K562 (cell line): Measurements from ENCODE around the gene PYY. TPM values are rescaled to one million over a fixed set of nuclear protein-coding genes. Genes with fewer than 3 reads are reported as not detected.

Experiments
- ATAC-seq: fragments of 200-7000 bp; cut with Tn5 transposase; 3 replicates; pipeline ENCODE4 v1.9.1; 2020; ENCODE audit warnings: moderate library complexity
- BruUV-seq: library from RNA; stranded (reverse); fragments of 400-500 nt; replicated peaks from 2 replicates; lab custom pipeline; 2021; lab: Mats Ljungman, UMichigan
- CTCF ChIA-PET: fragments of 300-600 bp; formaldehyde crosslinking; extraction: SDS; loops from one replicate; lab custom pipeline; 2021; ENCODE audit warnings: low intra/inter-chr PET ratio; lab: Yijun Ruan, JAX
- POLR2A ChIA-PET: fragments of 300-600, 350-650 bp; sonication (Branson Sonifier 250); formaldehyde crosslinking; extraction: SDS; loops from one replicate; lab custom pipeline; 2021; ENCODE audit warnings: antibody characterized with exemption, inconsistent platforms; lab: Yijun Ruan, JAX
- DNase-seq, 4 experiments: peaks; one replicate each; pipeline versions ENCODE4 v3.0.0 to v3.0.0-alpha.2; 2011 to 2018; ENCODE audit warnings: low spot score in 3 of 4, mixed read lengths in 3 of 4; ENCODE audit errors: extremely low read depth in 1 of 4
- FAIRE-seq: peaks from 2 replicates; lab custom pipeline; 2011; peaks lifted over from hg19 to GRCh38; lab: Jason Lieb, UNC
- H2AFZ ChIP-seq: 2 replicates; pipeline ENCODE4 v1.6.0; 2011; ENCODE audit warnings: low read depth, low read length, control low read depth, inconsistent platforms
- H3K27ac ChIP-seq: fragments of 200-600 bp; 3 replicates; pipeline ENCODE4 v1.8.0; 2011; ENCODE audit warnings: low read depth, mild to moderate bottlenecking, control low read depth, inconsistent platforms, low read length, moderate library complexity, mixed read lengths; ENCODE audit errors: extremely low read depth
- H3K27me3 ChIP-seq, 2 experiments: fragments of 300-600 bp in 1 of 2; 2 replicates in 1 of 2; 3 replicates in 1 of 2; pipeline versions ENCODE4 v1.6.0 to v1.8.0; 2011; ENCODE audit warnings: inconsistent platforms in 2 of 2, low read length in 2 of 2, mild to moderate bottlenecking in 1 of 2, mixed read lengths in 1 of 2, moderate library complexity in 1 of 2; ENCODE audit not compliant: control insufficient read depth in 2 of 2, insufficient read depth in 2 of 2
- H3K36me3 ChIP-seq: fragments of 300-600 bp; 3 replicates; pipeline ENCODE4 v1.8.0; 2011; ENCODE audit warnings: mild to moderate bottlenecking, low read length, inconsistent platforms; ENCODE audit not compliant: control insufficient read depth, insufficient read depth
- H3K4me1 ChIP-seq, 2 experiments: fragments of 200-600 bp in 1 of 2; replicated peaks in 1 of 2; 2 replicates in 1 of 2; 3 replicates in 1 of 2; pipeline versions ENCODE4 v1.5.1 to v1.8.0; 2011; ENCODE audit warnings: inconsistent platforms in 2 of 2, low read length in 2 of 2, mild to moderate bottlenecking in 1 of 2, mixed read lengths in 1 of 2, moderate library complexity in 1 of 2; ENCODE audit not compliant: control insufficient read depth in 2 of 2, insufficient read depth in 2 of 2
- H3K4me2 ChIP-seq: 2 replicates; pipeline ENCODE4 v1.6.1; 2011; ENCODE audit warnings: low read length, control low read depth, inconsistent platforms, mixed read lengths; ENCODE audit not compliant: insufficient read depth
- H3K4me3 ChIP-seq: fragments of 200-600 bp; sonication (generic), shearing (Covaris generic); 2 replicates; pipeline ENCODE4 v1.5.1; 2016; ENCODE audit warnings: control low read depth, inconsistent platforms
- H3K79me2 ChIP-seq: fragments of 200-600 bp; 3 replicates; pipeline ENCODE4 v1.8.0; 2011; ENCODE audit warnings: low read length, inconsistent platforms; ENCODE audit not compliant: control insufficient read depth, insufficient read depth
- H3K9ac ChIP-seq, 2 experiments: 2 replicates each; pipeline versions ENCODE4 v1.6.0 to v1.6.1; 2011; ENCODE audit warnings: low read depth in 2 of 2, low read length in 2 of 2, control low read depth in 1 of 2, inconsistent platforms in 1 of 2, mild to moderate bottlenecking in 1 of 2, mixed read lengths in 1 of 2; ENCODE audit not compliant: insufficient read depth in 1 of 2
- H3K9me1 ChIP-seq: one replicate; pipeline ENCODE4 v1.6.0; 2011; ENCODE audit warnings: inconsistent platforms, mild to moderate bottlenecking, low read length, moderate library complexity; ENCODE audit not compliant: control insufficient read depth, insufficient read depth
- H3K9me3 ChIP-seq: replicated peaks from 2 replicates; pipeline ENCODE4 v1.5.1; 2011; ENCODE audit warnings: low read depth, low read length, inconsistent platforms; ENCODE audit not compliant: control insufficient read depth, insufficient read depth
- H4K20me1 ChIP-seq: replicated peaks from 2 replicates; pipeline ENCODE4 v1.6.1; 2011; ENCODE audit warnings: low read length, inconsistent platforms, mixed read lengths; ENCODE audit not compliant: control insufficient read depth, insufficient read depth
- DLX4 ChIP-seq: fragments of 250-450 bp; sonication (Bioruptor Pico); IDR thresholded peaks from 2 replicates; pipeline ENCODE4 v1.6.1; 2021; ENCODE audit warnings: mild to moderate bottlenecking
- HNRNPL ChIP-seq: fragments of 200-400 bp; formaldehyde crosslinking; IDR thresholded peaks from 2 replicates; pipeline ENCODE4 v1.6.1; 2017; ENCODE audit warnings: low read depth, mild to moderate bottlenecking, low read length
- HNRNPUL1 ChIP-seq: fragments of 200-400 bp; formaldehyde crosslinking; IDR thresholded peaks from 2 replicates; pipeline ENCODE4 v1.6.1; 2017; ENCODE audit warnings: low read length
- KLF1 ChIP-seq: fragments of 450-650 bp; IDR thresholded peaks from 2 replicates; pipeline ENCODE4 v1.6.1; 2016; ENCODE audit warnings: missing genetic modification characterization, missing compliant biosample characterization
- KLF6 ChIP-seq: fragments of 250-450 bp; sonication (Bioruptor Pico); IDR thresholded peaks from 2 replicates; pipeline ENCODE4 v1.4.0; 2020; ENCODE audit warnings: mild to moderate bottlenecking, moderate library complexity, borderline replicate concordance
- MTF1 ChIP-seq: fragments of 250-450 bp; sonication (Bioruptor Pico); IDR thresholded peaks from 2 replicates; pipeline ENCODE4 v1.9.0; 2021; ENCODE audit warnings: moderate library complexity, mild to moderate bottlenecking, inconsistent platforms, borderline replicate concordance
- SMARCC2 ChIP-seq: fragments of 450-650 bp; IDR thresholded peaks from 2 replicates; pipeline ENCODE4 v1.6.1; 2017; ENCODE audit warnings: antibody characterized with exemption, moderate library complexity, mild to moderate bottlenecking, low read depth
- TRIM28 ChIP-seq: fragments of 450-650 bp; IDR thresholded peaks from 2 replicates; pipeline ENCODE4 v1.6.1; 2017
- ZNF764 ChIP-seq: fragments of 250-450 bp; sonication (Bioruptor Pico); IDR thresholded peaks from 2 replicates; pipeline ENCODE4 v1.4.0; 2020; ENCODE audit warnings: low read depth, mild to moderate bottlenecking, moderate library complexity
- ZNF778 ChIP-seq: fragments of 450-650 bp; formaldehyde crosslinking; IDR thresholded peaks from 2 replicates; pipeline ENCODE4 v1.4.0; 2020; ENCODE audit warnings: mild to moderate bottlenecking, moderate library complexity
- ZSCAN32 ChIP-seq: fragments of 450-650 bp; formaldehyde crosslinking; IDR thresholded peaks from 2 replicates; pipeline ENCODE4 v1.4.0; 2020; ENCODE audit warnings: mild to moderate bottlenecking, moderate library complexity
- WGBS: fragments of 100-300 bp; shearing (Covaris generic); methylation state at CpG from one replicate; pipeline ENCODE4 v1.1.6; 2016; ENCODE audit warnings: low coverage, mixed read lengths; ENCODE audit not compliant: insufficient coverage; ENCODE audit errors: missing lambda C conversion rate; 5-methylcytosine and 5-hydroxymethylcytosine counted together
- in situ Hi-C: fragments of 300-500 bp; cut with MboI; formaldehyde crosslinking; loops from 4 replicates; pipeline ENCODE4 v1.15.0; 2018; ENCODE audit warnings: inconsistent platforms, mixed read lengths
- intact Hi-C: fragments of 100-400 bp; cut with micrococcal nuclease; formaldehyde crosslinking; loops from 2 replicates; pipeline ENCODE4 v1.14.2; 2022
- polyA plus RNA-seq, 8 experiments: library from polyadenylated mRNA; depleted of rRNA in 4 of 8; stranded (reverse) in 5 of 8; unstranded in 3 of 8; fragments of >200 nt; fragmentation: Nextera tagmentation in 2 of 8; fragmentation: Illumina TruSeq in 1 of 8; extraction: Ambion mirVana in 2 of 8; extraction: Trizol in 1 of 8; gene quantifications; 2 replicates each; pipeline versions ENCODE4 v1.2.1 to v1.2.3, GENCODE V29; 2011 to 2014; ENCODE audit warnings: inconsistent platforms in 1 of 8, missing spikeins in 1 of 8
- total RNA-seq, 7 experiments: library from RNA; depleted of rRNA in 6 of 7; stranded (reverse); fragments of >200 nt in 6 of 7; fragmentation: Illumina TruSeq in 2 of 7; extraction: Trizol in 2 of 7; gene quantifications; 2 replicates each; pipeline versions ENCODE4 v1.2.1 to v1.2.3, GENCODE V29; 2011 to 2021; ENCODE audit warnings: low replicate concordance in 1 of 7
- TF ChIP-seq, protein P1 (sequence below), 2 experiments: fragments of 450-650 bp; IDR thresholded peaks; 2 replicates each; pipeline ENCODE4 v1.6.1; 2016; ENCODE audit warnings: mild to moderate bottlenecking in 2 of 2, borderline replicate concordance in 1 of 2, low read depth in 1 of 2, moderate library complexity in 1 of 2

Gene PYY
- total and polyA plus RNA-seq, 9 of the 15 experiments (the other 6 are each of a cell fraction or from before 2014, with no cell fraction given) = not detected

- H3K9me1 ChIP-seq = no peaks in the 10 kb centered on the region
- H3K27me3 ChIP-seq = peaks cover 24 to 48% of the 10 kb centered on the region in 2 experiments
- no peaks in the 10 kb centered on the region for H3K36me3 ChIP-seq
- no peaks in the 10 kb centered on the region for H4K20me1 ChIP-seq
- in situ Hi-C loops (loop anchor here (25.0 kb wide), 1 partner anchor 406 kb away; the partner anchor contains the start of gene GRN), intact Hi-C loops (no loop called here)
- ATAC-seq (no peak), DNase-seq (no peak), FAIRE-seq (no peak)
- WGBS = 5% methylated on average over 5 of the region's 5 CpGs
- ChIA-PET POLR2A (interaction anchor here (0.6 to 1.0 kb wide), 2 partner anchors 51 to 84 kb away, joined by 3 read pairs; partner anchors contain the start of gene TMEM101), CTCF (no interaction called here)
- H2AFZ ChIP-seq = no peak overlapping the region
- H3K9me3 ChIP-seq = no peaks in the 10 kb centered on the region
- no peak overlapping the region for H3K27ac ChIP-seq
- H3K4me2 ChIP-seq = no peak overlapping the region
- no TSS peak for BruUV-seq
- H3K4me3 ChIP-seq = no peak overlapping the region
- peaks cover 0 to 5% of the 10 kb centered on the region in 2 experiments; a peak in 3 of 5 replicates for H3K4me1 ChIP-seq
- no peak overlapping the region for H3K9ac ChIP-seq
- H3K79me2 ChIP-seq = no peaks in the 10 kb centered on the region
- TF ChIP-seq HNRNPL (no peak), SMARCC2 (no peak), DLX4 (CRISPR knock-in tag) (no peak), ZNF778 (CRISPR knock-in tag) (no peak), ZSCAN32 (no peak), HNRNPUL1 (no peak), KLF1 (tag) (no peak), MTF1 (no peak), ZNF764 (CRISPR knock-in tag) (no peak), TRIM28 (no peak), KLF6 (CRISPR knock-in tag) (no peak)
- TF ChIP-seq, protein P1, sequence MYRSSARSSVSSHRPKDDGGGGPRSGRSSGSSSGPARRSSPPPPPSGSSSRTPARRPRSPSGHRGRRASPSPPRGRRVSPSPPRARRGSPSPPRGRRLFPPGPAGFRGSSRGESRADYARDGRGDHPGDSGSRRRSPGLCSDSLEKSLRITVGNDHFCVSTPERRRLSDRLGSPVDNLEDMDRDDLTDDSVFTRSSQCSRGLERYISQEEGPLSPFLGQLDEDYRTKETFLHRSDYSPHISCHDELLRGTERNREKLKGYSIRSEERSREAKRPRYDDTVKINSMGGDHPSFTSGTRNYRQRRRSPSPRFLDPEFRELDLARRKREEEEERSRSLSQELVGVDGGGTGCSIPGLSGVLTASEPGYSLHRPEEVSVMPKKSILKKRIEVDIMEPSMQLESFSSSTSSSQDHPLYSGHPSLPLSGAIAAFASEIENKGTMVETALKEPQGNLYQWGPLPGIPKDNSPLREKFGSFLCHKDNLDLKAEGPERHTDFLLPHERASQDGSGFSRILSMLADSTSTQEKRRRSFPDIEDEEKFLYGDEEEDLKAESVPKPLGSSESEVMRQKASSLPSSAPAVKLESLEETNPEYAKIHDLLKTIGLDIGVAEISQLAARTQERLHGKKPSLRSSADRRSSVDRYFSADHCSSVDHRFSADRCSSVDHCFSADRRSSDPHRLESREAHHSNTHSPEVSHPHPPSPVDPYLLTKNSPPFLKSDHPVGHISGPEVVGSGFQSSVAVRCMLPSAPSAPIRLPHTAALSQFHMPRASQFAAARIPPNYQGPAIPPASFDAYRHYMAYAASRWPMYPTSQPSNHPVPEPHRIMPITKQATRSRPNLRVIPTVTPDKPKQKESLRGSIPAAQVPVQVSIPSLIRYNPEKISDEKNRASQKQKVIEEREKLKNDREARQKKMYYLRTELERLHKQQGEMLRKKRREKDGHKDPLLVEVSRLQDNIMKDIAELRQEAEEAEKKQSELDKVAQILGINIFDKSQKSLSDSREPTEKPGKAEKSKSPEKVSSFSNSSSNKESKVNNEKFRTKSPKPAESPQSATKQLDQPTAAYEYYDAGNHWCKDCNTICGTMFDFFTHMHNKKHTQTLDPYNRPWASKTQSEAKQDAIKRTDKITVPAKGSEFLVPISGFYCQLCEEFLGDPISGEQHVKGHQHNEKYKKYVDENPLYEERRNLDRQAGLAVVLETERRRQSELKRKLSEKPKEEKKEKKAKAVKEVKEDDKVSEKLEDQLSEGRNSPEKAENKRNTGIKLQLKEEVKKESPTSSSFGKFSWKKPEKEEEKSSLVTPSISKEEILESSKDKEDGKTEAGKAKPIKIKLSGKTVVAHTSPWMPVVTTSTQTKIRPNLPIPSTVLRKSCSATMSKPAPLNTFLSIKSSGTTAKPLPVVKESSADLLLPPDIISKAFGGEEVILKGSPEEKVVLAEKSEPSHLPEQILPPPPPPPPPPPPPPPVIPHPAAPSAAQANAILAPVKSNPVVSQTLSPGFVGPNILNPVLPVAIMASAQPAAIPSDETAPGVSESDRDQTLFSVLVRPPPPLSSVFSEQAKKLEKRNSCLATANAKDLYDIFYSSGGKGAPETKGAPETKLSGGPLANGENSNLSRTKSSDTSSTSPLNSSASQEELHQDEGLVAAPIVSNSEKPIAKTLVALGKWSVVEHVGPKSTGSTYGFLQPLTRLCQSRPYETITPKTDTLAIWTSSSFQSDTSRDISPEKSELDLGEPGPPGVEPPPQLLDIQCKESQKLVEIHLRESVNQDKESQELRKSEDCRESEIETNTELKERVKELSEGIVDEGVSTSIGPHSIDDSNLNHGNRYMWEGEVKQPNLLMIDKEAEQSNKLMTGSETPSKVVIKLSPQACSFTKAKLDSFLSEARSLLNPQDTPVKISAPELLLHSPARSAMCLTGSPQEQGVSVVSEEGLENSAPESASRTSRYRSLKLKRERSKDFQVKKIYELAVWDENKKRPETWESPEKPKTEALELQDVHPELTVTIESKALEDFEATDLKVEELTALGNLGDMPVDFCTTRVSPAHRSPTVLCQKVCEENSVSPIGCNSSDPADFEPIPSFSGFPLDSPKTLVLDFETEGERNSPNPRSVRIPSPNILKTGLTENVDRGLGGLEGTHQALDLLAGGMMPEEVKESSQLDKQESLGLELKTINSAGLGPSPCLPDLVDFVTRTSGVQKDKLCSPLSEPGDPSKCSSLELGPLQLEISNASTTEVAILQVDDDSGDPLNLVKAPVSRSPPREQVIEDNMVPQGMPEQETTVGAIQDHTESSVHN (IDR thresholded peaks at IDR 0.05; ENCODE audit: borderline replicate concordance in 1 of 2, low read depth in 1 of 2) = no peak
These were observed 22.6 kb downstream of the PYY start for GRCh38 chr17:43931062-43931571.
